Activated CD8-positive, alpha-beta memory T cell treated with anti-CD3 and anti-CD28 coated beads, Interleukin-2, amount 50 U/mL, for 24 hours (primary cell): ENCODE results near the gene CCDC9B.
A peak's percentile ranks its signal among the peaks of the same experiment; 100 is the strongest.

Experiments used
- DNase-seq: peaks from one replicate; pipeline ENCODE4 v3.0.0-alpha.2; 2020; ENCODE audit errors: extremely low read depth

The CCDC9B gene

DNA sequence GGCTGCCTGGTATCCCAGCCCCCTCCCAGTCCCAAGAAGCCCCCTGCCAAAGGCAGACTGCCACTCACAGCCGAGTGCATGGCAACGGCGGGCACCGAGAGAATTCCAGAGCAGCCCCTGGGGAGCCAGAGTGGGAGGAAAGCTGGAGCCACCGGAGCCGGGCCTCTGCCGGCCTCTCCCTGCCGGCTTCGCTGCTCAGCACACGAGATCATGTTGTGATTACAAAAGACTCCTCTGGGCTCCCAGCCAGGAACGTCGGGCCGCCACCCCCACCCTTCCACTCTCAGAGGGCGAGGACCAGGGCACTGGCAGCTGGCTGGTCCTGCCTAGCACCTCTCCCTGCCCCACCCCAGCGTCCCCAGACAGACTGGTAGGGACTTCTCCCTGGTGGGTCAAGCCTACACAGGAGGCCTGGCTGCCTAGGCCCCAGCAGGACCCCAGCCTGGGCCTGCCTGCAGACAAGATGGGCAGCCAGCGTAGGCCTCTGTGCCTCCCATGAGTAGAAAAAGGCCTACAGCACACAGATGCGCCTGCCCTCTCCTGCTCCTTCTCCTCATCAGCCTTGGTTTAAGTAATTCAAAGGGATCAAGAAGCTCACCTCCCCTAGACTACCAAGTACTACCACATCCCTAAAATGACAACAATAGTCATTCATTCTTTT lies at the start of gene CCDC9B:
Gene CCDC9B, minus strand, starts transcription at position 200 of the 661 bp plus-strand sequence. Its CDS starts 120 bp downstream, at position 80.
- DNase-seq = no peak

DNA sequence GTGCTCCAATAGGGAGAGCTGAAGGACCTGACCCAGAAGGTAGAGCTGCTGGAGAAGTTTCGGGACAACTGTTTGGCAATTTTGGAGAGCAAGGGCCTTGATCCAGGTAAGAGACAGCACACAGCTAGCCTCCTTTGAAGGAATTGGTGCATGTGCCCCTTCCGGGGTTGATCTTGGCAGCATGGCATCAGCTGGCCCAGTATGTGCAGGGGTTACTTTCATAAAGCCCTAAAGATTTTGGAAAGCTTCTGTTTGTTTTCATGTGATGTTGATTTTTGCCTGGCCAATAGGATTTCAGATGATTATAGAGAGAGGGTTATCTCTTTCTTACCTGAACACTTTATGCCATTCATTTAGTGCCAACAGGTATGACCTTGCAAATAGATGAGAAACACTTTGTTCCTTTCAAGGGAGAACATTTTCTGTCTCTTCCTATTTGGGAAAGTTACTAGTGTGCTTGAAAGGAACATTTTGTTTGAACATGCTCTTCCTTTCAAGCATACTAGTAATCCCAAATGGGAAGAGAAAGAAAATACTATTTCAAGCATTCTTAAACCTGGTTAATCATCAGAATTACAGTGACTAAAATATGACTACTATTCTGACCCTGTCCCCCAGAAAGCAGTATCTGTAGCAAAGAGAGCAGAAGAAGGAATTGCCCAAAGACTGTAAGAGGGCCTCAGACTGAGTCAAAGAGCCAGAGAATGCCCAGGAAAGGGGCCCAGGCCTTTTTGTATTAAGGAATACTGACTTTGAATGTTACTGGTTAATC lies 49.3 kb upstream of the CCDC9B start:
- DNase-seq = no peak

DNA sequence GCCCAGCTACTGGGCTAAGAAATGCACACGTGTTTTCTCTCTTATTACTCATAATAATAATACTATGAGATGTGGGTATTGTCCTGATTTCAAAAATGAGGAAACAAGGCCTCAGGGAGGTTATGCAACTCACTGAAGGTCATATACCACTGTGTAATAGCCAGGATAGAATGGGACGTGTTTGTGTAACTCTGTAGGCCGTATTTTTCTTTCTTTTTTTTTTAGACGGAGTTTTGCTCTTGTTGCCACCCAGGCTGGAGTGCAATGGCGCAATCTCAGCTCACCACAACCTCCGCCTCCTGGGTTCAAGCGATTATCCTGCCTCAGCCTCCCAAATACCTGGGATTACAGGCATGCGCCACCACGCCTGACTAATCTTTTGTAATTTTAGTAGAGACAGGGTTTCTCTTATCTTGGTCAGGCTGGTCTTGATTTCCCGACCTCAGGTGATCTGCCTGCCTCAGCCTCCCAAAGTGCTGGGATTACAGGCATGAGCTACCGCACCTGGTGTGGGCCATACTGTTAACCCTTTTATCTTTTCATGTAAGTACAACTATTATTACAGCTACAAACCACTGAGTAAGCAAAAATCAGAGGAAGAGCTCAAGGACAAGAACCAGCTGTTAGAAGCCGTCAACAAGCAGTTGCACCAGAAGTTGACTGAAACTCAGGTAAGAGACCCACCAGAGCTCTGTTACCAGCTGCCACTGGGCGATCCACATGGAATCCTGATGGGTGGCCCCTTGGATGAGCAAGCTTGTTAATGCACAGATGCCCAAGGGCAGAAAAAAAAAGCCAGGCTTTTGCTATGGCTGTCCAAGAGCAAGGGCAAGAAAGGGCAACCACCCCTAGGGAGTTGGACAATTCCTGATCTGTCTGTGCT lies 48.4 kb upstream of the CCDC9B start:
- DNase-seq = no peak

DNA sequence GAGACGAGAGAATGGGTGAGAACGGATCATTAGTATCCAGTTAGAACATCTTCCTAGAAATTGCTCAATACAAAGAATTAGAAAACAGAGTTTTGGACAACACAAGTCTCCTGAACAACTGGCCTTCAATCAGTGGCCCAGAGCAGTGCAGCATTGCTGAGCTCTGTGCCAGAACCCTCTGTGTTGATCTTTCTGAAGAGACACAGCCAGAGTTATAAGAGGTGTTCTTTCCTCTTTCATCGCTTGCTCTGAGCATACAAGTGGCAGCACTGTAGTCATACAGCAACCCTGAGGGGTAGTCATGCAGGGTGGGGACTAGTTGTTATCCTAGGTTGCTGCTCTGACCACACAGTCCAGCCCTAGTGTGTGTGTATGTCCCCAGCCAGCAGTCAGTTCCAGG lies 45.7 kb upstream of the CCDC9B start:
- DNase-seq = no peak

DNA sequence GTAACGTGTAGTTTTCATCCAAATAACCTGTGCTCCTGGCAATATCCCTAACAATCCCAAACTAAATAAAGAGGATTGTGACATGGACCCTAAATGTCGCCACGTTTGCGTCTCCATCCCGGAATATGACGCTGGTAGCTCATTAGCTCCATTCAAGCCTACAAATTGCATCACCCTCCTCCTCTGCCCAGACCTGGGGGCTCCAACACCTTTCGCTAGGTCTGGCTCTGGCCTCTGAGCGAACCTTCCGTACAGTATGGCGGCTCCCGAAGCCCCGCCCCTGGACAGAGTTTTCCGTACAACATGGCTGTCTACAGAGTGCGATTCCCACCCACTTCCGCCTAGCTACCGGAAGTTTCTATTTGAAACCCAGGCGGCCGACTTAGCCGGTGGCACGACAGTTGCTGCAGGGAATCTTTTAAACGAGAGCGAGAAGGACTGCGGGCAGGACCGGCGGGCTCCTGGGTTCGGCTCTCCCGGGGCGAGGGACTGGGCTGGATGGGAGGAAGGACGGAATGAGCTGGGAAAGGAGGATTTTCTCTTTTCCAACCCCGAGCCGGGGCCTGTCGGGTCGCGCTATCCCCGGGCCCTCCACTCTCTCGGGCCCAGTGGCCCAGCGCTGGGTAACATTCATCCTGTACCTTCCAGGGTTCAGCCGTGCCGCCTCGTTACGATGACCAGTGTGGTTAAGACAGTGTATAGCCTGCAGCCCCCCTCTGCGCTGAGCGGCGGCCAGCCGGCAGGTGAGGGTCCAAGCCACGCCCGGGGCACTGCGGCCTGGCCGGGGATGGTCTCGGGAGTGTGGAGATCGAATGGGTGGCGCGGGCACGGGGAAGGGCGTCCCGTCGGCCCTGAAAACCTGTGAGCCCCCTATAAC lies 42.1 kb upstream of the CCDC9B start, which contains the start of gene KNSTRN:
Gene KNSTRN, plus strand, starts transcription at position 142 of the 877 bp plus-strand sequence. Its CDS starts 115 bp downstream, at position 257.
- DNase-seq = peak; percentile 86

DNA sequence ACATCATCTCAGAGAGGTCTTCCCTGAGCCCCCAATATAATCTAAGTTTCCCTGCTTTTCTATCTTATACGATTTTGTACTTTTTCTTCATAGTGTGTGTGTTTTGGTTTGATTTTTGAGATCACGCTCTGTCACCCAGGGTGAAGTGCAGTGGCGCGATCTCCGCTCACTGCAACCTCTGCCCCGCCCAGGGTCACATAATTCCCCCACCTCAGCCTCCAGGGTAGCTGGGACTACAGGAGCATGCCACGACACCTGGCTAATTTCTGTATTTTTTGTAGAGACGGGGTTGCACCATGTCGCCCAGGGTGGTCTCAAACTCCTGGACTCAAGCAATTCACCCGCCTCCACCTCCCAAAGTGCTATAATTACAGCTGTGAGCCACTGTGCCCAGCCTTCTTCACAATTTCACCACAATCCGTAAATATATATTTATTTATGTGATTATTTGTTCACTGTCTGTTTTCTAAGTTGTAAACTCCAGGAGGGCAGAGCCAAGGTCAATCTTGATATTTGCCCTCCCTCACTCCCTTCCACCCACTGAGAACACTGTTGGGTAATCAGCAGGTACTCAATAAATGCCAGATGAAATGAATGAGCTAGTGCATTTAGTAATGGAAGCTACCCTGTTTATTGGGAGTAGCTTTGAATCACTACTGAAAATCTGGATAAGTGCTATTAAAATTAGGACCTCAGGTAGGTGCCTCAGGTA lies 41.2 kb upstream of the CCDC9B start:
- DNase-seq = no peak

DNA sequence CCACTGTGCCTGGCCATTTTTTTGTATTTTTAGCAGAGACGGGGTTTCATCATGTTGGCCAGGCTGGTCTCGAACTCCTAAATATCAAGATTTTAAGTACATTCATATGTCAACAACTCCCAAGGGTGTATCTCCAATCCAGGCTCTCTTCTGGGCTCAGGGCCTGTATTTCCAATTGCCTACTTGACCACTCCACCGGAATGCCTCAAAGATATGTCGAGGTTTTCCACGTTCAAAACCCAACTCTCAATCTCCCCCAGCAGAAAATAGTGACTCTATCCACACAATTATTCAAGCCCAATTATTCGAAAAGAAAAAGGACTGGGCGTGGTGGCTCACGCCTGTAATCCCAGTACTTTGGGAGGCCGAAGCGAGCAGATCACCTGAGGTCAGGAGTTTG lies 39.9 kb upstream of the CCDC9B start:
- DNase-seq = no peak

DNA sequence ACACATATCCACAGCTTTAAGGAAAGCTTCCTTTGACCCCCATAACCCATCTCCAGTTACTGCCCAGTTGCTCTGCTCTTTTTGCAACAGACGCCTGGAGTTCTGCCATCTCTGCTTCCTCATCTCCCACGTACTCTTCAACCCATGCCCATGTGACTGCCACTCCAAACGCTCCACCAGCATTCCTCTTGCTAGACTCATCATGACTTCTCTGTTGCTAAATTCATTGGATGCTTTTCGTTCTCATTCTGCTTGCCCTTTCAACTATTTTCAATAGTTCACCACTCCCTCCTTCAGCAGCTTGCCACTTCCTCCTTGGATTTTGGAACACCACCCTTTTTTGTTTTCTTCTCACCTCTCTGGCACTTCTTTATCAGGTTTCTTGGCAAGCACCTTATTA lies 39.1 kb upstream of the CCDC9B start:
- DNase-seq = no peak

DNA sequence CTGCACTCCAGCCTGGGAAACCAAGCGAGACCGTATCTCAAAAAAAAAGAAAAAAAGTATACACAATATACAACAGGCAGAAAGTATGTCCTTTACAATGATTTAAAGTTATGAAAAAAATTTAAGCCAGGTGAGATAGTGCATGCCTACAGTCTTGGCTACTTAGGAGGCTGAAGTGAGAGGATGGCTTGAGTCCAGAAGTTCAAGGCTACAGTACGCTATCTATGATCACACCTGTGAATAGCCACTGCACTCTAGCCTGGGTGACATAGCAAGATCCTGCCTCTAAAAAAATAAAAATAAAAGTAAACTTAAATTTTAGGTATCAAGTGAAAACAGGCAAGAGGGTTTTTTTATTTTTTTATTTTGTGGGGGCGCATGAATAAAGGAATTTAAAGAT lies 38.6 kb upstream of the CCDC9B start:
- DNase-seq = no peak

DNA sequence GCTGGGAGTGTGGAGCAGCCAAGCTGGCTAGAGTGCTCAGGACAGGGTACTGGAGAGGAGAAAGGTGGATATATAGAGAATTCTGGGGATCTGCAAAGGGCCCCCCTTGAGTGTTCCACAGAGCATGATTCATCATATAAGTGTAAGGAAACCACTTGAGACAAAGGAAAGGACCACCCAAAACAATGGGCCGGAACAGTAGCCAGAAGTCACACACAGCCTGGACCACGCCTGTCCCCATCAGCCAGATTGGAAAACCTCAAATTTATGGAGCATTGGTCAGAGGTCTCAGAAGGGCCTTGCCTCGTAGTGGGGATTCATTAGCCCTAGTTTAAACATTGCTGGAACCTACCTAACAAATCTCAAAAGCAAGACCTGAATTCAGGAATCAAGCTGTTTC lies 36.9 kb upstream of the CCDC9B start:
- no peak for DNase-seq

DNA sequence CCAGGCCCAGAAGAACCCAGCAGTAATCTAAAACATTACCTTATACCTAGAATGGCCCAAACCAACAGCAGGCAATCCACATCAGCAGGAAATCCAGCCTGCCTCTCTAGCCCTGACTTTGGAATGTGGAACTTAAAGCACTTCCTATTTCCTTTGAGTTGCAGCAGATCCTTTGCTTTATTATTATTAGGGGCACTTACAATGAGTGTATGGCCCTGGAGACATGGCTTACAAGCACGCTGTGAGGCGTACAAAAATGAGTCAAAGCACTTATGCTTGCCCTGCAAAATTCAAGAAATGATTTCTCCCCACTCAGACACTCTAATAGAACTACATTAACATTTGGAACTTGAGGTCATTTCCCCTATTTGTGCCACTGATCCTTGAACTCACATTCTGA lies 32.2 kb upstream of the CCDC9B start:
- no peak for DNase-seq

DNA sequence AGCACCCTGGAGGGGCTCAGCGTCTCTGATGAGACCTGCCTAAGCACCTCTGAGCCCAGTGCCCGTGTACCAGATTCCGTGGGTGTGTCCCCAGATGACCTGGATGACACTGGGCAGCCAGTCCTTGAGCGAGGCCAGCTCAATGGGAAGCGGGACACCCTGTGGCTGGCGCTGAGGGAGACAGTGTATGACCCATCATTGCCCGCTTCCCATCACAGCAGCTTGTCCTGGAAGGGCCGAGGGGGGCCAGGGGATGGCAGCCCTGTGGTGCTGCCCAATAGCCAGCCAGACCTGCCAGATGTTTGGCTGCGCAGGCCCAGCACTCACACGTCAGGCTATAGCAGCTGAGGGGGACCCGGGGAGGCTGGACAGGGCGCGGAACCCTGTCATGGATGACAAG lies 29.2 kb upstream of the CCDC9B start:
- DNase-seq = no peak

DNA sequence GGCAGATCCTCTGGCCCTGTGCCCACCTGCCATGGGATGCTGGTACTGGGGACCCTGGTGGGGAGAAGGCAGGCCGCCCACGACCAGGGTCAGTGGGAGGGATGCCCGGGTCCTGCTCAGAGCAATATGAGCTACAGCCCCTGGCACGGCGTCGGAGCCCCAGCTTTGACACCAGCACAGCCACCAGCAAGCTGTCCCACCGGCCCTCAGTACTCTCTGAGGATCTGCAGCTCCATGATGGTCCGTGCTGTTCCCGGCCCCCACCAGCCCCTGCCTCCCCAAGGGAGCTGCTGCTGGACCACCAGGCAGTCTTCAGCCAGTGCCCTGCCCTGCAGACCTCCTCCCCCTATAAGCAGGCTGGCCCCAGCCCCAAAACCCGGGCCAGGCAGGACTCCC lies 28.7 kb upstream of the CCDC9B start:
- no peak for DNase-seq

DNA sequence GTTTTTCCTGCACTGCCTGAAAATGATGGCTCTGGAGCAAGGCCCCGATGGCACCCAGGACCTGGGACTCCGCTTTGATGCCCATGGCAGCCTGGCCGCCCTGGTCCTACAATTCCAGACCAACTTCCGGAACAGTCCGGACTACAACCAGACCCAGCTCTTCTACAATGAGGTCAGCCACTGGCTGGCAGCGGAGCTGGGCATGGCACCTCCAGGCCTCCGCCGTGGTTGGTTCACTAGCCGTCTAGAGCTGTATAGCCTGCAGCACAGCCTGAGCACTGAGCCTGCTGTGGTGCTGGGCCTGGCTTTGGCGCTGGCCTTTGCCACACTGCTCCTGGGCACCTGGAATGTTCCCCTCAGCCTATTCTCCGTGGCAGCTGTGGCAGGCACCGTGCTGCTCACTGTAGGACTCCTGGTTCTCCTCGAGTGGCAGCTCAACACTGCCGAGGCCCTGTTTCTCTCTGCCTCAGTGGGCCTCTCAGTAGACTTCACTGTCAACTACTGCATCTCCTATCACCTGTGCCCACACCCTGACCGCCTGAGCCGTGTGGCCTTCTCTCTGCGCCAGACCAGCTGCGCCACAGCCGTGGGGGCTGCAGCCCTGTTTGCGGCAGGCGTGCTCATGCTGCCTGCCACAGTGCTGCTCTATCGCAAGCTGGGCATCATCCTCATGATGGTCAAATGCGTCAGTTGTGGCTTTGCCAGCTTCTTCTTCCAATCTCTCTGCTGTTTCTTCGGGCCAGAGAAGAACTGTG lies 28.2 kb upstream of the CCDC9B start:
- DNase-seq = no peak

DNA sequence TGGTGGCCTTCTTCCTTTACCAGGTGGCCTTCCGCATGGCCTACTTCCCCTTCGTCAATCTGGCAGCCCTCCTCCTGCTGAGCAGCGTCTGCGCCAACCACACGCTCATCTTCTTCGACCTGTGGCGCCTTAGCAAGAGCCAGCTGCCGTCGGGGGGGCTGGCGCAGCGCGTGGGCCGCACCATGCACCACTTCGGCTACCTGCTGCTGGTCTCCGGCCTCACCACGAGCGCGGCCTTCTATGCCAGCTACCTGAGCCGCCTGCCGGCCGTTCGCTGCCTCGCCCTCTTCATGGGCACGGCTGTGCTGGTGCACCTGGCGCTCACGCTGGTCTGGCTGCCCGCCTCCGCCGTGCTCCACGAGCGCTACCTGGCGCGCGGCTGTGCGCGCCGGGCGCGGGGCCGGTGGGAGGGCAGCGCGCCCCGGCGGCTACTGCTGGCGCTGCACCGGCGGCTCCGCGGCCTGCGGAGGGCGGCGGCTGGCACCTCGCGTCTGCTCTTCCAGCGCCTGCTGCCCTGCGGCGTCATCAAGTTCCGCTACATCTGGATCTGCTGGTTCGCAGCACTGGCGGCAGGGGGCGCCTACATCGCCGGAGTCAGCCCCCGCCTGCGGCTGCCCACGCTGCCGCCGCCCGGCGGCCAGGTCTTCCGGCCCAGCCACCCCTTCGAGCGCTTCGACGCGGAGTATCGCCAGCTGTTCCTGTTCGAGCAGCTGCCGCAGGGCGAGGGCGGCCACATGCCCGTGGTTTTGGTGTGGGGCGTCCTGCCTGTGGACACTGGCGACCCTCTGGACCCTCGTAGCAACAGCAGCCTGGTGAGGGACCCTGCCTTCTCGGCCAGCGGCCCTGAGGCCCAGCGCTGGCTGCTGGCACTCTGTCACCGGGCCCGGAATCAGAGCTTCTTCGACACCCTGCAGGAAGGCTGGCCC lies 27.2 kb upstream of the CCDC9B start:
- peak; percentile 53 for DNase-seq

DNA sequence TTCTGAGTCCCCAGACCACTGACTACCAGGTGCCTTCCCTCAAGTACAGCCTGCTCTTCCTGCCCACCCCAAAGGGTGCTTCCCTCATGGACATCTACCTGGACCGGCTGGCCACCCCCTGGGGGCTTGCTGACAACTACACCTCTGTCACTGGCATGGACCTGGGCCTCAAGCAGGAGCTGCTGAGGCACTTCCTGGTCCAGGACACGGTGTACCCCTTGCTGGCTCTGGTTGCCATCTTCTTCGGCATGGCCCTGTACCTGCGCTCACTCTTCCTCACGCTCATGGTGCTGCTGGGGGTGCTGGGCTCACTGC lies 26.6 kb upstream of the CCDC9B start:
- no peak for DNase-seq

DNA sequence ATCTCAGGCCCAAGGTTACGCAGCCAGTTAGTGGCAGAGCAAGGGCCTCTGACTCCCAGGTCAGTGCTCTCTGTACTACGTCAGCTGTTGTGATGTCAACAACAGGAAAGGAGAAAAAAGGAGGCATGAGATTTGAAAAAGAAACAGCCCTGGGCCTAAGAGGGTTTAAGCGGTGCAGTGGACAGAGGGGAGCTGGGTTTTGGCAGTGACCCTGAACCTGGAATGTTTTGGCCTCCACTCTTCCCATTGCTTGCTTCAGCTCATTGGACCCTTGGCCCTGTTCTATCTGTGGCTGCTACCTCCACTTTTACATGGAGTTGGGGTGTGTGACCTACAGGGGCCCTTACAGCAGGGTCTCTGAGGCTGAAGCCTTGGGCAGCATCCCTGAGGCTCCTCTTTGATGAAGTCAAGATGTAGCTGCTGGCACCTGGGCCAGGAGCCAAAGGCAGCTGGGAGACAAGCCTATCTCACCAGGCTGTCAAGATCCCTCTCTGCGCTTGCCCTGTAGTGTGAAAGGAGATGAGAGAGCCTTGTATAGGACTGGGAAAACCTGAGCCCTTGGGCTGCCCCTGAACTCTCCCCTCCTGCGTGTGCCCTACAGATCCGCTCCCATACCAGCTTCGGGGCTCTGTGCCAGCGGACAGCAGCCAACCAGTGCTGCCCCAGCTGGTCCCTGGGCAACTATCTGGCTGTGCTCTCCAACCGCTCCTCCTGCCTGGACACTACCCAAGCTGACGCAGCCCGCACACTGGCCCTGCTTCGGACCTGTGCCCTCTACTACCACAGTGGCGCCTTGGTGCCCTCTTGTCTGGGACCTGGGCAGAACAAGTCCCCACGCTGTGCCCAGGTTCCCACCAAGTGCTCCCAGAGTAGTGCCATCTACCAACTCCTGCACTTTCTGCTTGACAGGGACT lies 26.0 kb upstream of the CCDC9B start:
- no peak for DNase-seq
